WTC11 (cell line): ENCODE results near the gene COL11A1. TPM values are rescaled to one million over a fixed set of nuclear protein-coding genes. Genes with fewer than 3 reads are reported as not detected.

ENCODE experiments used
- ATAC-seq: fragments of 200-7000 bp; cut with Tn5 transposase; 2 replicates; pipeline ENCODE4 v1.10.0; 2021; ENCODE audit warnings: mild to moderate bottlenecking, moderate library complexity
- CTCF ChIA-PET: fragments of 300-600 bp; sonication (Branson Sonifier 250); formaldehyde crosslinking; loops from one replicate; lab custom pipeline; 2021; ENCODE audit warnings: antibody characterized with exemption; lab: Charles Lee
- POLR2A ChIA-PET: fragments of 350-600 bp; sonication (Branson Sonifier 250); formaldehyde crosslinking; loops from one replicate; lab custom pipeline; 2021; ENCODE audit warnings: antibody characterized with exemption; lab: Charles Lee
- DNase-seq: peaks from one replicate; pipeline ENCODE4 v3.0.0; 2021; ENCODE audit warnings: low spot score
- H3K27ac Mint-ChIP-seq: 2 replicates; pipeline ENCODE4 v1.8.0; 2021; ENCODE audit warnings: mixed read lengths
- H3K27me3 Mint-ChIP-seq: 2 replicates; pipeline ENCODE4 v1.8.0; 2021; ENCODE audit warnings: low read depth, mild to moderate bottlenecking, moderate library complexity, mixed read lengths
- H3K36me3 Mint-ChIP-seq: 2 replicates; pipeline ENCODE4 v1.8.0; 2021; ENCODE audit warnings: mixed read lengths
- H3K4me1 Mint-ChIP-seq: 2 replicates; pipeline ENCODE4 v1.8.0; 2022; ENCODE audit warnings: mixed read lengths
- H3K4me3 Mint-ChIP-seq: 2 replicates; pipeline ENCODE4 v1.8.0; 2021; ENCODE audit warnings: mild to moderate bottlenecking, moderate library complexity, mixed read lengths
- H3K9me3 Mint-ChIP-seq: 2 replicates; pipeline ENCODE4 v1.8.0; 2021; ENCODE audit warnings: mixed read lengths
- FOXJ3 ChIP-seq: sonication (generic); formaldehyde crosslinking; IDR thresholded peaks from 2 replicates; pipeline ENCODE4 v1.9.0; 2021; ENCODE audit warnings: missing genetic modification reagents, mild to moderate bottlenecking, borderline replicate concordance
- FOXP1 ChIP-seq: sonication (generic); formaldehyde crosslinking; IDR thresholded peaks from 2 replicates; pipeline ENCODE4 v1.8.0; 2022; ENCODE audit warnings: missing genetic modification reagents, mild to moderate bottlenecking, moderate library complexity, borderline replicate concordance
- GTF2I ChIP-seq: fragments of 250-450 bp; sonication (Bioruptor Pico); conservative IDR thresholded peaks from 2 replicates; pipeline ENCODE4 v1.4.0; 2021; ENCODE audit warnings: mild to moderate bottlenecking
- HMGA2 ChIP-seq: fragments of 250-450 bp; sonication (Bioruptor Pico); IDR thresholded peaks from 2 replicates; pipeline ENCODE4 v1.4.0; 2021; ENCODE audit warnings: mild to moderate bottlenecking, moderate library complexity
- JAZF1 ChIP-seq: fragments of 250-450 bp; sonication (Bioruptor Pico); IDR thresholded peaks from 2 replicates; pipeline ENCODE4 v1.9.0; 2021; ENCODE audit warnings: moderate library complexity, mild to moderate bottlenecking, inconsistent platforms
- NFATC4 ChIP-seq: fragments of 250-450 bp; sonication (Bioruptor Pico); IDR thresholded peaks from 2 replicates; pipeline ENCODE4 v1.9.0; 2021; ENCODE audit warnings: mild to moderate bottlenecking
- NFYB ChIP-seq: sonication (generic); formaldehyde crosslinking; conservative IDR thresholded peaks from 2 replicates; pipeline ENCODE4 v1.8.0; 2022; ENCODE audit warnings: low read depth, missing genetic modification reagents
- OVOL2 ChIP-seq: fragments of 250-450 bp; sonication (Bioruptor Pico); IDR thresholded peaks from 2 replicates; pipeline ENCODE4 v1.9.0; 2021; ENCODE audit warnings: mild to moderate bottlenecking, borderline replicate concordance
- TCF7 ChIP-seq: sonication (generic); formaldehyde crosslinking; IDR thresholded peaks from 2 replicates; pipeline ENCODE4 v1.8.0; 2022; ENCODE audit warnings: mild to moderate bottlenecking, low read depth, missing genetic modification reagents, moderate library complexity
- ZNF121 ChIP-seq: sonication (generic); formaldehyde crosslinking; IDR thresholded peaks from 2 replicates; pipeline ENCODE4 v1.8.0; 2023; ENCODE audit warnings: missing genetic modification reagents
- total RNA-seq: library from RNA; stranded (reverse); gene quantifications from 3 replicates; pipeline ENCODE4 v1.2.3, GENCODE V29; 2021
- TF ChIP-seq, protein P1 (sequence below): sonication (generic); formaldehyde crosslinking; IDR thresholded peaks from 2 replicates; pipeline ENCODE4 v1.8.1; 2023; ENCODE audit warnings: mild to moderate bottlenecking, missing genetic modification reagents, moderate library complexity
- TF ChIP-seq, protein P2 (sequence below): sonication (generic); formaldehyde crosslinking; IDR thresholded peaks from 2 replicates; pipeline ENCODE4 v1.8.0; 2022; ENCODE audit warnings: mild to moderate bottlenecking, missing genetic modification reagents
- TF ChIP-seq, protein P3 (sequence below): sonication (generic); formaldehyde crosslinking; IDR thresholded peaks from 2 replicates; pipeline ENCODE4 v1.8.0; 2023; ENCODE audit warnings: mild to moderate bottlenecking, missing genetic modification reagents
- TF ChIP-seq, protein P4 (sequence below): fragments of 250-450 bp; sonication (Bioruptor Pico); IDR thresholded peaks from 2 replicates; pipeline ENCODE4 v1.8.0; 2021; ENCODE audit warnings: mild to moderate bottlenecking
- TF ChIP-seq, protein P5 (sequence below): fragments of 200-600 bp; IDR thresholded peaks from 2 replicates; pipeline ENCODE4 v1.8.0; 2022; ENCODE audit warnings: antibody characterized with exemption
- TF ChIP-seq, protein P6 (sequence below): fragments of 250-450 bp; sonication (Bioruptor Pico); IDR thresholded peaks from 2 replicates; pipeline ENCODE4 v2.1.2; 2022; ENCODE audit warnings: mild to moderate bottlenecking, moderate library complexity
- TF ChIP-seq, protein P7 (sequence below): sonication (generic); formaldehyde crosslinking; IDR thresholded peaks from 2 replicates; pipeline ENCODE4 v1.8.0; 2022; ENCODE audit warnings: mild to moderate bottlenecking, missing genetic modification reagents
- TF ChIP-seq, protein P8 (sequence below): sonication (generic); formaldehyde crosslinking; IDR thresholded peaks from 2 replicates; pipeline ENCODE4 v1.8.0; 2022; ENCODE audit warnings: missing genetic modification reagents
- TF ChIP-seq, protein P9 (sequence below): fragments of 250-450 bp; sonication (Bioruptor Pico); IDR thresholded peaks from 2 replicates; pipeline ENCODE4 v1.9.0; 2021; ENCODE audit warnings: mild to moderate bottlenecking

COL11A1 gene
- total RNA-seq, 1 experiment from 2014 or later = 13.1 TPM

DNA sequence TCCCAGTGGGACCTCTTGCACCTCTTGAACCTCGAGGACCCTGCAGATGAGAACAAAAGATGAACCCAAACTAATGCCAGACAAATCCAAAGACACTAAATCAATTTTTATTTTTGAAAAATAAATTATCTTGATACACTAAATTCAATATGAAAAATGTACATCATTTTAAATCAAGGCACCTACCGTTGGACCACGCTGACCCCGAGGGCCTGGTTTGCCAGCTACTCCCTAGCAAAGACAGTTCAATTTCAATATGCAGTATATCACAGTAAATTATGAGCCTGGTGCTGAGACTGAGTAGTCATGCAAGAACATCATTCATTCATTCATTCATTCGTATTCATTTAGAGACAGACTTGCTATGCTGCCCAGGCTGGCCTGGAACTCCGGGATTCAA is 129.4 kb downstream of the COL11A1 start:
- no peak overlapping the region for H3K4me3 Mint-ChIP-seq
- CTCF ChIA-PET = no interaction called here
- no peak for ATAC-seq
- TF ChIP-seq, protein P1, sequence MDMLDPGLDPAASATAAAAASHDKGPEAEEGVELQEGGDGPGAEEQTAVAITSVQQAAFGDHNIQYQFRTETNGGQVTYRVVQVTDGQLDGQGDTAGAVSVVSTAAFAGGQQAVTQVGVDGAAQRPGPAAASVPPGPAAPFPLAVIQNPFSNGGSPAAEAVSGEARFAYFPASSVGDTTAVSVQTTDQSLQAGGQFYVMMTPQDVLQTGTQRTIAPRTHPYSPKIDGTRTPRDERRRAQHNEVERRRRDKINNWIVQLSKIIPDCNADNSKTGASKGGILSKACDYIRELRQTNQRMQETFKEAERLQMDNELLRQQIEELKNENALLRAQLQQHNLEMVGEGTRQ (CRISPR knock-in tag) = no peak
- TF ChIP-seq, protein P2, sequence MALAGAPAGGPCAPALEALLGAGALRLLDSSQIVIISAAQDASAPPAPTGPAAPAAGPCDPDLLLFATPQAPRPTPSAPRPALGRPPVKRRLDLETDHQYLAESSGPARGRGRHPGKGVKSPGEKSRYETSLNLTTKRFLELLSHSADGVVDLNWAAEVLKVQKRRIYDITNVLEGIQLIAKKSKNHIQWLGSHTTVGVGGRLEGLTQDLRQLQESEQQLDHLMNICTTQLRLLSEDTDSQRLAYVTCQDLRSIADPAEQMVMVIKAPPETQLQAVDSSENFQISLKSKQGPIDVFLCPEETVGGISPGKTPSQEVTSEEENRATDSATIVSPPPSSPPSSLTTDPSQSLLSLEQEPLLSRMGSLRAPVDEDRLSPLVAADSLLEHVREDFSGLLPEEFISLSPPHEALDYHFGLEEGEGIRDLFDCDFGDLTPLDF (CRISPR knock-in tag) = no peak
- TF ChIP-seq, protein P3, sequence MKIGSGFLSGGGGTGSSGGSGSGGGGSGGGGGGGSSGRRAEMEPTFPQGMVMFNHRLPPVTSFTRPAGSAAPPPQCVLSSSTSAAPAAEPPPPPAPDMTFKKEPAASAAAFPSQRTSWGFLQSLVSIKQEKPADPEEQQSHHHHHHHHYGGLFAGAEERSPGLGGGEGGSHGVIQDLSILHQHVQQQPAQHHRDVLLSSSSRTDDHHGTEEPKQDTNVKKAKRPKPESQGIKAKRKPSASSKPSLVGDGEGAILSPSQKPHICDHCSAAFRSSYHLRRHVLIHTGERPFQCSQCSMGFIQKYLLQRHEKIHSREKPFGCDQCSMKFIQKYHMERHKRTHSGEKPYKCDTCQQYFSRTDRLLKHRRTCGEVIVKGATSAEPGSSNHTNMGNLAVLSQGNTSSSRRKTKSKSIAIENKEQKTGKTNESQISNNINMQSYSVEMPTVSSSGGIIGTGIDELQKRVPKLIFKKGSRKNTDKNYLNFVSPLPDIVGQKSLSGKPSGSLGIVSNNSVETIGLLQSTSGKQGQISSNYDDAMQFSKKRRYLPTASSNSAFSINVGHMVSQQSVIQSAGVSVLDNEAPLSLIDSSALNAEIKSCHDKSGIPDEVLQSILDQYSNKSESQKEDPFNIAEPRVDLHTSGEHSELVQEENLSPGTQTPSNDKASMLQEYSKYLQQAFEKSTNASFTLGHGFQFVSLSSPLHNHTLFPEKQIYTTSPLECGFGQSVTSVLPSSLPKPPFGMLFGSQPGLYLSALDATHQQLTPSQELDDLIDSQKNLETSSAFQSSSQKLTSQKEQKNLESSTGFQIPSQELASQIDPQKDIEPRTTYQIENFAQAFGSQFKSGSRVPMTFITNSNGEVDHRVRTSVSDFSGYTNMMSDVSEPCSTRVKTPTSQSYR (CRISPR knock-in tag) = no peak
- TF ChIP-seq GTF2I (no peak), NFYB (no peak), FOXJ3 (no peak), FOXP1 (CRISPR knock-in tag) (no peak), NFATC4 (CRISPR knock-in tag) (no peak), HMGA2 (CRISPR knock-in tag) (no peak), JAZF1 (CRISPR knock-in tag) (no peak), TCF7 (no peak), ZNF121 (CRISPR knock-in tag) (no peak), OVOL2 (CRISPR knock-in tag) (no peak)
- TF ChIP-seq, protein P4, sequence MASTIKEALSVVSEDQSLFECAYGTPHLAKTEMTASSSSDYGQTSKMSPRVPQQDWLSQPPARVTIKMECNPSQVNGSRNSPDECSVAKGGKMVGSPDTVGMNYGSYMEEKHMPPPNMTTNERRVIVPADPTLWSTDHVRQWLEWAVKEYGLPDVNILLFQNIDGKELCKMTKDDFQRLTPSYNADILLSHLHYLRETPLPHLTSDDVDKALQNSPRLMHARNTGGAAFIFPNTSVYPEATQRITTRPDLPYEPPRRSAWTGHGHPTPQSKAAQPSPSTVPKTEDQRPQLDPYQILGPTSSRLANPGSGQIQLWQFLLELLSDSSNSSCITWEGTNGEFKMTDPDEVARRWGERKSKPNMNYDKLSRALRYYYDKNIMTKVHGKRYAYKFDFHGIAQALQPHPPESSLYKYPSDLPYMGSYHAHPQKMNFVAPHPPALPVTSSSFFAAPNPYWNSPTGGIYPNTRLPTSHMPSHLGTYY (CRISPR knock-in tag) = no peak
- TF ChIP-seq, protein P5, sequence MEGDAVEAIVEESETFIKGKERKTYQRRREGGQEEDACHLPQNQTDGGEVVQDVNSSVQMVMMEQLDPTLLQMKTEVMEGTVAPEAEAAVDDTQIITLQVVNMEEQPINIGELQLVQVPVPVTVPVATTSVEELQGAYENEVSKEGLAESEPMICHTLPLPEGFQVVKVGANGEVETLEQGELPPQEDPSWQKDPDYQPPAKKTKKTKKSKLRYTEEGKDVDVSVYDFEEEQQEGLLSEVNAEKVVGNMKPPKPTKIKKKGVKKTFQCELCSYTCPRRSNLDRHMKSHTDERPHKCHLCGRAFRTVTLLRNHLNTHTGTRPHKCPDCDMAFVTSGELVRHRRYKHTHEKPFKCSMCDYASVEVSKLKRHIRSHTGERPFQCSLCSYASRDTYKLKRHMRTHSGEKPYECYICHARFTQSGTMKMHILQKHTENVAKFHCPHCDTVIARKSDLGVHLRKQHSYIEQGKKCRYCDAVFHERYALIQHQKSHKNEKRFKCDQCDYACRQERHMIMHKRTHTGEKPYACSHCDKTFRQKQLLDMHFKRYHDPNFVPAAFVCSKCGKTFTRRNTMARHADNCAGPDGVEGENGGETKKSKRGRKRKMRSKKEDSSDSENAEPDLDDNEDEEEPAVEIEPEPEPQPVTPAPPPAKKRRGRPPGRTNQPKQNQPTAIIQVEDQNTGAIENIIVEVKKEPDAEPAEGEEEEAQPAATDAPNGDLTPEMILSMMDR = no peak
- TF ChIP-seq, protein P6, sequence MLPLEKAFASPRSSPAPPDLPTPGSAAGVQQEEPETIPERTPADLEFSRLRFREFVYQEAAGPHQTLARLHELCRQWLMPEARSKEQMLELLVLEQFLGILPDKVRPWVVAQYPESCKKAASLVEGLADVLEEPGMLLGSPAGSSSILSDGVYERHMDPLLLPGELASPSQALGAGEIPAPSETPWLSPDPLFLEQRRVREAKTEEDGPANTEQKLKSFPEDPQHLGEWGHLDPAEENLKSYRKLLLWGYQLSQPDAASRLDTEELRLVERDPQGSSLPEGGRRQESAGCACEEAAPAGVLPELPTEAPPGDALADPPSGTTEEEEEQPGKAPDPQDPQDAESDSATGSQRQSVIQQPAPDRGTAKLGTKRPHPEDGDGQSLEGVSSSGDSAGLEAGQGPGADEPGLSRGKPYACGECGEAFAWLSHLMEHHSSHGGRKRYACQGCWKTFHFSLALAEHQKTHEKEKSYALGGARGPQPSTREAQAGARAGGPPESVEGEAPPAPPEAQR (CRISPR knock-in tag) = no peak
- TF ChIP-seq, protein P7, sequence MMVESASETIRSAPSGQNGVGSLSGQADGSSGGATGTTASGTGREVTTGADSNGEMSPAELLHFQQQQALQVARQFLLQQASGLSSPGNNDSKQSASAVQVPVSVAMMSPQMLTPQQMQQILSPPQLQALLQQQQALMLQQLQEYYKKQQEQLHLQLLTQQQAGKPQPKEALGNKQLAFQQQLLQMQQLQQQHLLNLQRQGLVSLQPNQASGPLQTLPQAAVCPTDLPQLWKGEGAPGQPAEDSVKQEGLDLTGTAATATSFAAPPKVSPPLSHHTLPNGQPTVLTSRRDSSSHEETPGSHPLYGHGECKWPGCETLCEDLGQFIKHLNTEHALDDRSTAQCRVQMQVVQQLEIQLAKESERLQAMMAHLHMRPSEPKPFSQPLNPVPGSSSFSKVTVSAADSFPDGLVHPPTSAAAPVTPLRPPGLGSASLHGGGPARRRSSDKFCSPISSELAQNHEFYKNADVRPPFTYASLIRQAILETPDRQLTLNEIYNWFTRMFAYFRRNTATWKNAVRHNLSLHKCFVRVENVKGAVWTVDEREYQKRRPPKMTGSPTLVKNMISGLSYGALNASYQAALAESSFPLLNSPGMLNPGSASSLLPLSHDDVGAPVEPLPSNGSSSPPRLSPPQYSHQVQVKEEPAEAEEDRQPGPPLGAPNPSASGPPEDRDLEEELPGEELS (CRISPR knock-in tag) = no peak
- TF ChIP-seq, protein P8, sequence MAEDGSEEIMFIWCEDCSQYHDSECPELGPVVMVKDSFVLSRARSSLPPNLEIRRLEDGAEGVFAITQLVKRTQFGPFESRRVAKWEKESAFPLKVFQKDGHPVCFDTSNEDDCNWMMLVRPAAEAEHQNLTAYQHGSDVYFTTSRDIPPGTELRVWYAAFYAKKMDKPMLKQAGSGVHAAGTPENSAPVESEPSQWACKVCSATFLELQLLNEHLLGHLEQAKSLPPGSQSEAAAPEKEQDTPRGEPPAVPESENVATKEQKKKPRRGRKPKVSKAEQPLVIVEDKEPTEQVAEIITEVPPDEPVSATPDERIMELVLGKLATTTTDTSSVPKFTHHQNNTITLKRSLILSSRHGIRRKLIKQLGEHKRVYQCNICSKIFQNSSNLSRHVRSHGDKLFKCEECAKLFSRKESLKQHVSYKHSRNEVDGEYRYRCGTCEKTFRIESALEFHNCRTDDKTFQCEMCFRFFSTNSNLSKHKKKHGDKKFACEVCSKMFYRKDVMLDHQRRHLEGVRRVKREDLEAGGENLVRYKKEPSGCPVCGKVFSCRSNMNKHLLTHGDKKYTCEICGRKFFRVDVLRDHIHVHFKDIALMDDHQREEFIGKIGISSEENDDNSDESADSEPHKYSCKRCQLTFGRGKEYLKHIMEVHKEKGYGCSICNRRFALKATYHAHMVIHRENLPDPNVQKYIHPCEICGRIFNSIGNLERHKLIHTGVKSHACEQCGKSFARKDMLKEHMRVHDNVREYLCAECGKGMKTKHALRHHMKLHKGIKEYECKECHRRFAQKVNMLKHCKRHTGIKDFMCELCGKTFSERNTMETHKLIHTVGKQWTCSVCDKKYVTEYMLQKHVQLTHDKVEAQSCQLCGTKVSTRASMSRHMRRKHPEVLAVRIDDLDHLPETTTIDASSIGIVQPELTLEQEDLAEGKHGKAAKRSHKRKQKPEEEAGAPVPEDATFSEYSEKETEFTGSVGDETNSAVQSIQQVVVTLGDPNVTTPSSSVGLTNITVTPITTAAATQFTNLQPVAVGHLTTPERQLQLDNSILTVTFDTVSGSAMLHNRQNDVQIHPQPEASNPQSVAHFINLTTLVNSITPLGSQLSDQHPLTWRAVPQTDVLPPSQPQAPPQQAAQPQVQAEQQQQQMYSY = no peak
- TF ChIP-seq, protein P9, sequence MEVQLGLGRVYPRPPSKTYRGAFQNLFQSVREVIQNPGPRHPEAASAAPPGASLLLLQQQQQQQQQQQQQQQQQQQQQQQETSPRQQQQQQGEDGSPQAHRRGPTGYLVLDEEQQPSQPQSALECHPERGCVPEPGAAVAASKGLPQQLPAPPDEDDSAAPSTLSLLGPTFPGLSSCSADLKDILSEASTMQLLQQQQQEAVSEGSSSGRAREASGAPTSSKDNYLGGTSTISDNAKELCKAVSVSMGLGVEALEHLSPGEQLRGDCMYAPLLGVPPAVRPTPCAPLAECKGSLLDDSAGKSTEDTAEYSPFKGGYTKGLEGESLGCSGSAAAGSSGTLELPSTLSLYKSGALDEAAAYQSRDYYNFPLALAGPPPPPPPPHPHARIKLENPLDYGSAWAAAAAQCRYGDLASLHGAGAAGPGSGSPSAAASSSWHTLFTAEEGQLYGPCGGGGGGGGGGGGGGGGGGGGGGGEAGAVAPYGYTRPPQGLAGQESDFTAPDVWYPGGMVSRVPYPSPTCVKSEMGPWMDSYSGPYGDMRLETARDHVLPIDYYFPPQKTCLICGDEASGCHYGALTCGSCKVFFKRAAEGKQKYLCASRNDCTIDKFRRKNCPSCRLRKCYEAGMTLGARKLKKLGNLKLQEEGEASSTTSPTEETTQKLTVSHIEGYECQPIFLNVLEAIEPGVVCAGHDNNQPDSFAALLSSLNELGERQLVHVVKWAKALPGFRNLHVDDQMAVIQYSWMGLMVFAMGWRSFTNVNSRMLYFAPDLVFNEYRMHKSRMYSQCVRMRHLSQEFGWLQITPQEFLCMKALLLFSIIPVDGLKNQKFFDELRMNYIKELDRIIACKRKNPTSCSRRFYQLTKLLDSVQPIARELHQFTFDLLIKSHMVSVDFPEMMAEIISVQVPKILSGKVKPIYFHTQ (CRISPR knock-in tag) = no peak
- no peaks in the 10 kb centered on the region for H3K27me3 Mint-ChIP-seq
- H3K9me3 Mint-ChIP-seq = no peaks in the 10 kb centered on the region
- H3K4me1 Mint-ChIP-seq = no peaks in the 10 kb centered on the region
- no peaks in the 10 kb centered on the region for H3K36me3 Mint-ChIP-seq
- H3K27ac Mint-ChIP-seq = no peak overlapping the region
- POLR2A ChIA-PET = no interaction called here
- DNase-seq = no peak
